ENCODE measurements around the gene CACNG6. TPM values are rescaled to one million over a fixed set of nuclear protein-coding genes. Genes with fewer than 3 reads are reported as not detected.

CACNG6 gene
- total RNA-seq, 1 experiment from 2014 or later = not detected

- POLR2A ChIA-PET (ENCODE audit: low non-redundant PET) = no interaction called here
- Histone ChIP-seq H3K27me3 (replicated peaks; ENCODE audit: insufficient read depth, low read depth, low read length, poor library complexity) (peaks cover 8% of the 10 kb centered on the region), H3K27ac (ENCODE audit: low read depth, low read length, poor library complexity, severe bottlenecking) (no peak overlapping the region), H3K9me3 (ENCODE audit: low read depth, low read length, poor library complexity, severe bottlenecking) (no peaks in the 10 kb centered on the region), H3K4me3 (ENCODE audit: low read depth, low read length, poor library complexity, severe bottlenecking) (no peak overlapping the region), H3K4me1 (ENCODE audit: insufficient read depth, low read length, poor library complexity, severe bottlenecking) (no peaks in the 10 kb centered on the region), H3K36me3 (ENCODE audit: insufficient read depth, low read length, poor library complexity, severe bottlenecking) (no peaks in the 10 kb centered on the region)
- intact Hi-C loops (cut with micrococcal nuclease; ENCODE audit: unreplicated experiment) = no loop called here
- TF ChIP-seq EZH2 (IDR thresholded peaks at IDR 0.05; ENCODE audit: borderline replicate concordance, low read depth, low read length, poor library complexity, severe bottlenecking) = no peak
- TF ChIP-seq CTCF (conservative IDR thresholded peaks at IDR 0.05; ENCODE audit: low read depth, low read length) = no peak
- no TSS peak for BruUV-seq (replicated peaks)
- CTCF ChIA-PET = no interaction called here
- DNase-seq (ENCODE audit: low spot score) = no peak
Measured at GRCh38 chr19:54002495-54003315, 11.3 kb downstream of the CACNG6 start.

- no peaks in the 10 kb centered on the region for H3K36me3 ChIP-seq (ENCODE audit: insufficient read depth, low read length, poor library complexity, severe bottlenecking)
- DNase-seq (ENCODE audit: low spot score) = no peak
- no peaks in the 10 kb centered on the region for H3K9me3 ChIP-seq (ENCODE audit: low read depth, low read length, poor library complexity, severe bottlenecking)
- peaks cover 2% of the 10 kb centered on the region for H3K4me1 ChIP-seq (ENCODE audit: insufficient read depth, low read length, poor library complexity, severe bottlenecking)
- POLR2A ChIA-PET (ENCODE audit: low non-redundant PET) = no interaction called here
- H3K4me3 ChIP-seq (ENCODE audit: low read depth, low read length, poor library complexity, severe bottlenecking) = no peak overlapping the region
- no peaks in the 10 kb centered on the region for H3K27me3 ChIP-seq (replicated peaks; ENCODE audit: insufficient read depth, low read depth, low read length, poor library complexity)
- BruUV-seq (replicated peaks) = no TSS peak
- CTCF ChIA-PET = interaction anchor here (0.6 kb wide), 1 partner anchor 16 kb away, joined by 7 read pairs; no protein-coding TSS in a partner anchor
- TF ChIP-seq EZH2 (IDR thresholded peaks at IDR 0.05; ENCODE audit: borderline replicate concordance, low read depth, low read length, poor library complexity, severe bottlenecking) (no peak), CTCF (conservative IDR thresholded peaks at IDR 0.05; ENCODE audit: low read depth, low read length) (no peak)
- no peak overlapping the region for H3K27ac ChIP-seq (ENCODE audit: low read depth, low read length, poor library complexity, severe bottlenecking)
- intact Hi-C loops (cut with micrococcal nuclease; ENCODE audit: unreplicated experiment) = no loop called here
Measured at GRCh38 chr19:54009440-54009839, 18.0 kb downstream of the CACNG6 start.

GRCh38 chr19:54010474-54010873 is 19.0 kb downstream of the CACNG6 start:
- Histone ChIP-seq H3K36me3 (ENCODE audit: insufficient read depth, low read length, poor library complexity, severe bottlenecking) (no peaks in the 10 kb centered on the region), H3K9me3 (ENCODE audit: low read depth, low read length, poor library complexity, severe bottlenecking) (no peaks in the 10 kb centered on the region), H3K27ac (ENCODE audit: low read depth, low read length, poor library complexity, severe bottlenecking) (no peak overlapping the region), H3K4me3 (ENCODE audit: low read depth, low read length, poor library complexity, severe bottlenecking) (no peak overlapping the region), H3K4me1 (ENCODE audit: insufficient read depth, low read length, poor library complexity, severe bottlenecking) (peaks cover 5% of the 10 kb centered on the region), H3K27me3 (replicated peaks; ENCODE audit: insufficient read depth, low read depth, low read length, poor library complexity) (no peaks in the 10 kb centered on the region)
- no TSS peak for BruUV-seq (replicated peaks)
- intact Hi-C loops (cut with micrococcal nuclease; ENCODE audit: unreplicated experiment) = no loop called here
- POLR2A ChIA-PET (ENCODE audit: low non-redundant PET) = no interaction called here
- CTCF ChIA-PET = no interaction called here
- TF ChIP-seq EZH2 (IDR thresholded peaks at IDR 0.05; ENCODE audit: borderline replicate concordance, low read depth, low read length, poor library complexity, severe bottlenecking) (no peak), CTCF (conservative IDR thresholded peaks at IDR 0.05; ENCODE audit: low read depth, low read length) (no peak)
- DNase-seq (ENCODE audit: low spot score) = no peak
